ENCODE results near the gene SMIM28.

SMIM28 gene

DNA sequence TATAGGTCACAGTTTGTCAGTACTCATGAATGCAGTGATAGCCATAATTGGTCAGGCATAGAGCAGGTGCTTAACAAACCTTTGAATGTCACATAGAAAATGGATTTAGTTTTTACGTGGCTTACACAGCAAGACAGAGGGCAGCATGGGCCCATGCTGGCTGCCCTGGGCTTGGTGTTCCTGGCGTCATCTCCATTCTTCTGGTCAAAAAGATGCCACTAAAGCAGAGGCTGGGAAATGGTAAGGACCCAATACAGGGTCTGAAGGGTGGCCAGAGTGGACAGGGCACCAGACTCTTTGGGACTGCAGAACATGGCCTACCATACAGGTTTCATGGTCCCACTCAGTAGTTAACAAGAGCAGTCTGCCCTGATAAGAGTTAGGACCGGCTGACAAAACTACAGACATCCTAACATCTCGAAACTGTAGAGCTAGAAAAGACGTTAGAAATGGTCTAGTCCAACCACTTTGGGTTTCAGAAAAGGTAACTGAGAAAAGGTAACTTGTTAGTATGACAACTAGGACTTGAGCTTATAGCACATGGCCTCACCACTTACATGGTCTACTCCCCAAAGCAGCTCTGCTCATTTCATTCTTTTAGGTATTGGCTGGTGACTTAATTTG, 48.9 kb downstream of the SMIM28 start:
- no peak overlapping the region for H3K9ac ChIP-seq (ENCODE audit: insufficient read length)
- no peaks in the 10 kb centered on the region for H3K9me3 ChIP-seq (ENCODE audit: low read depth, low read length)
- no peak overlapping the region for H3K4me3 ChIP-seq
- H3K36me3 ChIP-seq (ENCODE audit: insufficient read depth, low read length), result no peaks in the 10 kb centered on the region; the same call in 1 of the 2 replicates
- no peak overlapping the region for H3K27ac ChIP-seq
- TF ChIP-seq FOXP2 (optimal IDR thresholded peaks at IDR 0.05; ENCODE audit: control extremely low read depth, extremely low read length, insufficient read depth), result no peak
- no peak for TF ChIP-seq POLR2AphosphoS5 (IDR thresholded peaks at IDR 0.05; ENCODE audit: borderline replicate concordance, low read depth, low read length)
- TF ChIP-seq EZH2 (IDR thresholded peaks at IDR 0.05), result no peak
- DNase-seq (ENCODE audit: low read depth, low spot score), result no peak

- H3K9me3 ChIP-seq (ENCODE audit: low read depth, low read length), result no peaks in the 10 kb centered on the region
- H3K36me3 ChIP-seq (ENCODE audit: insufficient read depth, low read length), result no peaks in the 10 kb centered on the region; the same call in 1 of the 2 replicates
- no peak overlapping the region for H3K4me3 ChIP-seq
- no peak for TF ChIP-seq FOXP2 (optimal IDR thresholded peaks at IDR 0.05; ENCODE audit: control extremely low read depth, extremely low read length, insufficient read depth)
- no peak for DNase-seq (ENCODE audit: low read depth, low spot score)
- no peak overlapping the region for H3K9ac ChIP-seq (ENCODE audit: insufficient read length)
- H3K27ac ChIP-seq, result no peak overlapping the region
Observed at GRCh38 chr6:138427701-138428100, 50.0 kb downstream of the SMIM28 start.

DNA sequence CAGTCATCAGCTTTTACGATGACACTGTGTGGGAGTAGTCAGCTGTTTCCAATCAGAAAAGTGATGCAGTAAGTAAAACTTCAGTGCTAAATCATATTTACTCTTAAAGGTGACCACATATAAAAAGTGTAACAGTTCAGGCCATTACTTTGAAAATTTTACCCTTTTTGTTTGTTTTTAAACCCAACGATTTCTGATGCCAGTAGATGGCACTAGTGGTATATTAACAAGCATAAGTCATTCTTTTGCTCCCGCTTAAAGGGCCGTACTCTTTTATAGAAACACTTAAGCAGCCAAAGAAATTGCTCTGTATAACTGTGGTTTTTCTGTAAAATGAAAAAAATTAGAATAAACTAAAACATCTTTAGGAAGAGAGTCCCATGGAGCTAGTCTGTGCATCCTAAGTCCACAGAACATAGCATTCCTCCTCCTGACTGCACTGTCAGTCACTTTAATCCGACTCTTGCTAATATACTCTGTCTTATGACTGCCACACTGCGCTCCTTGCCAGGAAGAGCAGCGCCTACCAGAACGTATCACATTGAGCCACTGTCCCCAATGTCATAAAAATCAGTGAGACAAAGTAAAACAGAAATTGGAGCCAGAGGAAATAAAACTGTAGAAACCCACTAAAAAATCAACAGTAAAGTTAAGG, 51.4 kb downstream of the SMIM28 start:
- H3K4me3 ChIP-seq, result no peak overlapping the region
- H3K9ac ChIP-seq (ENCODE audit: insufficient read length), result no peak overlapping the region
- peak; percentile 42 for DNase-seq (ENCODE audit: low read depth, low spot score)
- H3K9me3 ChIP-seq (ENCODE audit: low read depth, low read length), result no peaks in the 10 kb centered on the region
- no peak overlapping the region for H3K27ac ChIP-seq
- no peak for TF ChIP-seq POLR2AphosphoS5 (IDR thresholded peaks at IDR 0.05; ENCODE audit: borderline replicate concordance, low read depth, low read length)
- TF ChIP-seq EZH2 (IDR thresholded peaks at IDR 0.05), result no peak
- no peak for TF ChIP-seq FOXP2 (optimal IDR thresholded peaks at IDR 0.05; ENCODE audit: control extremely low read depth, extremely low read length, insufficient read depth)
- no peaks in the 10 kb centered on the region; the same call in 1 of the 2 replicates for H3K36me3 ChIP-seq (ENCODE audit: insufficient read depth, low read length)

DNA sequence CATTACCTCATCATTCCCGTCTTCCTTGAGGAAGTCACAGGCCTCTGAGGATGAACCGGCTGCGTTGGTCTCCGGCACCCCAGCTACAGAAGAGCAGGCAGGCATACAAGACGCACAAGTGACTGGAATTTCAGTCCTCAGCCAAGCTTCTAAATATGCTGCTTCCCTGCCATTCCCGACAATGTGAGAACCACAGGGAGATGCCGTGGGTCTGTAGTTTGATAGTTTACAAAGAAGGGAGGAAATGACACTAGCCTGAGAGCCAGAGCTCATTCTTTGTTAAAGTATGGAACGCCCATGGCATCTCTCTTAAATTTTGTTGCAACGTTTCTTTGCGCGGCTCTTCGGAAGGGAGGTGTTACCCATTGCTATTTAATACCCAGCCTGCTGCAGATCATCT, 52.1 kb downstream of the SMIM28 start:
- Histone ChIP-seq H3K4me3 (no peak overlapping the region), H3K9me3 (ENCODE audit: low read depth, low read length) (no peaks in the 10 kb centered on the region), H3K36me3 (ENCODE audit: insufficient read depth, low read length) (no peaks in the 10 kb centered on the region), H3K27ac (no peak overlapping the region), H3K9ac (ENCODE audit: insufficient read length) (no peak overlapping the region)
- DNase-seq (ENCODE audit: low read depth, low spot score), result no peak
- no peak for TF ChIP-seq POLR2AphosphoS5 (IDR thresholded peaks at IDR 0.05; ENCODE audit: borderline replicate concordance, low read depth, low read length)
- no peak for TF ChIP-seq FOXP2 (optimal IDR thresholded peaks at IDR 0.05; ENCODE audit: control extremely low read depth, extremely low read length, insufficient read depth)
- TF ChIP-seq EZH2 (IDR thresholded peaks at IDR 0.05), result no peak

- Histone ChIP-seq H3K36me3 (ENCODE audit: insufficient read depth, low read length) (no peaks in the 10 kb centered on the region), H3K9ac (ENCODE audit: insufficient read length) (no peak overlapping the region), H3K4me3 (no peak overlapping the region), H3K9me3 (ENCODE audit: low read depth, low read length) (no peaks in the 10 kb centered on the region), H3K27ac (no peak overlapping the region)
- no peak for DNase-seq (ENCODE audit: low read depth, low spot score)
- TF ChIP-seq FOXP2 (optimal IDR thresholded peaks at IDR 0.05; ENCODE audit: control extremely low read depth, extremely low read length, insufficient read depth), result no peak
- no peak for TF ChIP-seq EZH2 (IDR thresholded peaks at IDR 0.05)
- TF ChIP-seq POLR2AphosphoS5 (IDR thresholded peaks at IDR 0.05; ENCODE audit: borderline replicate concordance, low read depth, low read length), result no peak
Observed at GRCh38 chr6:138430361-138431145, 52.8 kb downstream of the SMIM28 start.

DNA sequence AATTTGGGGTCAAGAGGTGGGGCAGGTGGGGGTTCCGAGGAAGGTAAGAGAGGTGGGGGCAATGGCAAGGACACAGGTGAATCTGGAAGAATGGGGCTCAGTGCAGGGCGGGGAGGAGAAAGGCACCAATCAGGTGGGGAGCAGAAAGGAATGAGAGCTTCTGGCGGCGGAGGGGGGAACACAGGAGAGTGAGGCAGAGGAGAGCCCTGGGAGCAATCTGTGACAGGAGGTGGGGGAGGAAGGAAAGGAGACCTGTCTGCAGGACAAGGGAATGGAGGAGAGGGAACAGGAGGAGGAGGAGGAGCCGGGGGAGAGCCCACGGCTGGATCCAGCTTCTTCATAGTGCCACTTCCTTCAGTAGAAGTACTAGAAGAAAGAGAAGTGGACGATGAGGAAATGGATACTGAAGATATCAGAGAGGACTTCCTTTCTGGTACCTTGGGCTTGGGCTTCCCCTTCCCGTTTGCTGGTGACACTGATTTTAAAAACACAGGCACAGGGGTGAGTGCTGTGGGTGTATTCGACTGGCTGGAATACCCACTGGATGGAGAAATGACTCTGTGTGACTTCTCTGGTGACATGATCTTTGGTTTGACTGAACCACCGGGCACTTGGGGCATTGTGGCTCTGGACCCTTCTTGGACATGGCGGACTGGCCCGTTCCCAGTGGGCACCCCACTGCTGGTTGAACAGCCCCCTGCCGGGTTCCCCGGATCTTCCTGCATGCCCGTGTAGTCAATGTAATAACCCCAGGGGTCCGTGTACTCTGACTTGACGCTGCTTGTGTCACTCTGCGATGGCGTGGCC, 53.8 kb downstream of the SMIM28 start:
- TF ChIP-seq EZH2 (IDR thresholded peaks at IDR 0.05), result no peak
- no peak for TF ChIP-seq FOXP2 (optimal IDR thresholded peaks at IDR 0.05; ENCODE audit: control extremely low read depth, extremely low read length, insufficient read depth)
- TF ChIP-seq POLR2AphosphoS5 (IDR thresholded peaks at IDR 0.05; ENCODE audit: borderline replicate concordance, low read depth, low read length), result no peak
- DNase-seq (ENCODE audit: low read depth, low spot score), result no peak
- no peaks in the 10 kb centered on the region for H3K9me3 ChIP-seq (ENCODE audit: low read depth, low read length)
- no peak overlapping the region for H3K4me3 ChIP-seq
- H3K36me3 ChIP-seq (ENCODE audit: insufficient read depth, low read length), result no peaks in the 10 kb centered on the region
- no peak overlapping the region for H3K9ac ChIP-seq (ENCODE audit: insufficient read length)
- H3K27ac ChIP-seq, result no peak overlapping the region

GRCh38 chr6:138432063-138432356, 54.3 kb downstream of the SMIM28 start:
- Histone ChIP-seq H3K36me3 (ENCODE audit: insufficient read depth, low read length) (no peaks in the 10 kb centered on the region), H3K4me3 (no peak overlapping the region)
- TF ChIP-seq EZH2 (IDR thresholded peaks at IDR 0.05), result no peak
- TF ChIP-seq POLR2AphosphoS5 (IDR thresholded peaks at IDR 0.05; ENCODE audit: borderline replicate concordance, low read depth, low read length), result no peak
- TF ChIP-seq FOXP2 (optimal IDR thresholded peaks at IDR 0.05; ENCODE audit: control extremely low read depth, extremely low read length, insufficient read depth), result no peak

More at GRCh38 chr6:138432063-138432356, 54.3 kb downstream of the SMIM28 start:
- no peak overlapping the region for H3K27ac ChIP-seq
- no peaks in the 10 kb centered on the region for H3K9me3 ChIP-seq (ENCODE audit: low read depth, low read length)
- H3K9ac ChIP-seq (ENCODE audit: insufficient read length), result no peak overlapping the region
- DNase-seq (ENCODE audit: low read depth, low spot score), result no peak

Data from SK-N-MC (cell line).